Neural progenitor cell (in vitro differentiated cells): ENCODE results near the gene TICAM1.
"Not testable (repeated sequence)": the region's sequence is repeated elsewhere in the genome, so short reads cannot be mapped to it uniquely, and the experiment has no call there.

Source experiments
- EZH2 ChIP-seq: fragments of 200-600 bp; sonication (generic); IDR thresholded peaks from 2 replicates; pipeline ENCODE4 v1.6.1; 2017; ENCODE audit warnings: antibody characterized with exemption, mild to moderate bottlenecking, moderate library complexity
- EZH2phosphoT487 ChIP-seq: fragments of 200-600 bp; sonication (generic); IDR thresholded peaks from 2 replicates; pipeline ENCODE4 v1.6.1; 2017; ENCODE audit warnings: antibody characterized with exemption
- TF ChIP-seq, protein P1 (sequence below): fragments of 200-600 bp; sonication (generic); IDR thresholded peaks from 2 replicates; pipeline ENCODE4 v1.5.1; 2017; ENCODE audit warnings: antibody characterized with exemption, mild to moderate bottlenecking

DNA sequence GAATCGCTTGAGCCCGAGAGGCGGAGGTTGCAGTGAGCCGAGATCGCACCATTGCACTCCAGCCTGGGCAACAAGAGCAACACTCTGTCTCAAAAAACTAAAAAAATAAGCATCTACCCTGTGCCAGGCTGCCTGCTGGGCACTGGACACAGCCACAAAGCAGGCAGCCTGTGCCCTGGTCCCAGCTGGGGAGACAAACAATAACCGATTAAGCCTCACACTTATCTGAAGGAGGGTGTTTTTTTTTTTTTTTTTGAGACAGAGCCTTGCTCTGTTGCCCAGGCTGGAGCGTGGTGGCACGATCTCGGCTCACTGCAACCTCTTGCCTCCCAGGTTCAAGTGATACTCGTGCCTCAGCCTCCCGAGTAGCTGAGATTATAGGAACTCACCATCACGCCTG lies 25.0 kb upstream of the TICAM1 start:
- TF ChIP-seq, protein P1, sequence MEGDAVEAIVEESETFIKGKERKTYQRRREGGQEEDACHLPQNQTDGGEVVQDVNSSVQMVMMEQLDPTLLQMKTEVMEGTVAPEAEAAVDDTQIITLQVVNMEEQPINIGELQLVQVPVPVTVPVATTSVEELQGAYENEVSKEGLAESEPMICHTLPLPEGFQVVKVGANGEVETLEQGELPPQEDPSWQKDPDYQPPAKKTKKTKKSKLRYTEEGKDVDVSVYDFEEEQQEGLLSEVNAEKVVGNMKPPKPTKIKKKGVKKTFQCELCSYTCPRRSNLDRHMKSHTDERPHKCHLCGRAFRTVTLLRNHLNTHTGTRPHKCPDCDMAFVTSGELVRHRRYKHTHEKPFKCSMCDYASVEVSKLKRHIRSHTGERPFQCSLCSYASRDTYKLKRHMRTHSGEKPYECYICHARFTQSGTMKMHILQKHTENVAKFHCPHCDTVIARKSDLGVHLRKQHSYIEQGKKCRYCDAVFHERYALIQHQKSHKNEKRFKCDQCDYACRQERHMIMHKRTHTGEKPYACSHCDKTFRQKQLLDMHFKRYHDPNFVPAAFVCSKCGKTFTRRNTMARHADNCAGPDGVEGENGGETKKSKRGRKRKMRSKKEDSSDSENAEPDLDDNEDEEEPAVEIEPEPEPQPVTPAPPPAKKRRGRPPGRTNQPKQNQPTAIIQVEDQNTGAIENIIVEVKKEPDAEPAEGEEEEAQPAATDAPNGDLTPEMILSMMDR = not testable (repeated sequence)
- TF ChIP-seq EZH2phosphoT487, EZH2: not testable (repeated sequence)
